Nephron progenitor cell (in vitro differentiated cells): ENCODE data around the gene NCAM1.

ENCODE experiments used
- DNase-seq: peaks from one replicate; pipeline ENCODE4 v3.0.0; 2021
- H3K27ac Mint-ChIP-seq: 2 replicates; pipeline ENCODE4 v1.8.0; 2021; ENCODE audit warnings: mild to moderate bottlenecking, moderate library complexity, mixed read lengths
- H3K27me3 Mint-ChIP-seq: 2 replicates; pipeline ENCODE4 v1.8.0; 2021; ENCODE audit warnings: mild to moderate bottlenecking, low read depth, mixed read lengths; ENCODE audit not compliant: poor library complexity
- H3K36me3 Mint-ChIP-seq: 2 replicates; pipeline ENCODE4 v1.8.0; 2021; ENCODE audit warnings: low read depth, mixed read lengths
- H3K4me1 Mint-ChIP-seq: 2 replicates; pipeline ENCODE4 v1.8.0; 2021; ENCODE audit warnings: mixed read lengths
- H3K4me3 Mint-ChIP-seq: 2 replicates; pipeline ENCODE4 v1.8.0; 2021; ENCODE audit warnings: mild to moderate bottlenecking, moderate library complexity, mixed read lengths
- H3K9me3 Mint-ChIP-seq: 2 replicates; pipeline ENCODE4 v1.8.0; 2021; ENCODE audit warnings: mild to moderate bottlenecking, moderate library complexity, mixed read lengths
- TF ChIP-seq, protein P1 (sequence below): fragments of 200-600 bp; sonication (generic); IDR thresholded peaks from 2 replicates; pipeline ENCODE4 v1.5.0; 2021; ENCODE audit warnings: antibody characterized with exemption

Gene NCAM1

GRCh38 chr11:113147249-113147648 lies 186.0 kb downstream of the NCAM1 start:
- peaks cover 43% of the 10 kb centered on the region for H3K4me1 Mint-ChIP-seq
- H3K27ac Mint-ChIP-seq: no peak overlapping the region
- no peaks in the 10 kb centered on the region for H3K27me3 Mint-ChIP-seq
- H3K36me3 Mint-ChIP-seq: peaks cover 14% of the 10 kb centered on the region
- no peaks in the 10 kb centered on the region for H3K9me3 Mint-ChIP-seq
- no peak for DNase-seq
- TF ChIP-seq, protein P1, sequence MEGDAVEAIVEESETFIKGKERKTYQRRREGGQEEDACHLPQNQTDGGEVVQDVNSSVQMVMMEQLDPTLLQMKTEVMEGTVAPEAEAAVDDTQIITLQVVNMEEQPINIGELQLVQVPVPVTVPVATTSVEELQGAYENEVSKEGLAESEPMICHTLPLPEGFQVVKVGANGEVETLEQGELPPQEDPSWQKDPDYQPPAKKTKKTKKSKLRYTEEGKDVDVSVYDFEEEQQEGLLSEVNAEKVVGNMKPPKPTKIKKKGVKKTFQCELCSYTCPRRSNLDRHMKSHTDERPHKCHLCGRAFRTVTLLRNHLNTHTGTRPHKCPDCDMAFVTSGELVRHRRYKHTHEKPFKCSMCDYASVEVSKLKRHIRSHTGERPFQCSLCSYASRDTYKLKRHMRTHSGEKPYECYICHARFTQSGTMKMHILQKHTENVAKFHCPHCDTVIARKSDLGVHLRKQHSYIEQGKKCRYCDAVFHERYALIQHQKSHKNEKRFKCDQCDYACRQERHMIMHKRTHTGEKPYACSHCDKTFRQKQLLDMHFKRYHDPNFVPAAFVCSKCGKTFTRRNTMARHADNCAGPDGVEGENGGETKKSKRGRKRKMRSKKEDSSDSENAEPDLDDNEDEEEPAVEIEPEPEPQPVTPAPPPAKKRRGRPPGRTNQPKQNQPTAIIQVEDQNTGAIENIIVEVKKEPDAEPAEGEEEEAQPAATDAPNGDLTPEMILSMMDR: no peak
- H3K4me3 Mint-ChIP-seq: no peak overlapping the region

GRCh38 chr11:113148076-113148475 lies 186.9 kb downstream of the NCAM1 start:
- H3K4me3 Mint-ChIP-seq: no peak overlapping the region
- TF ChIP-seq, protein P1: no peak
- peaks cover 14% of the 10 kb centered on the region for H3K36me3 Mint-ChIP-seq
- H3K4me1 Mint-ChIP-seq: peaks cover 38% of the 10 kb centered on the region
- H3K27ac Mint-ChIP-seq: no peak overlapping the region
- no peaks in the 10 kb centered on the region for H3K9me3 Mint-ChIP-seq
- H3K27me3 Mint-ChIP-seq: no peaks in the 10 kb centered on the region
- DNase-seq: no peak

DNA sequence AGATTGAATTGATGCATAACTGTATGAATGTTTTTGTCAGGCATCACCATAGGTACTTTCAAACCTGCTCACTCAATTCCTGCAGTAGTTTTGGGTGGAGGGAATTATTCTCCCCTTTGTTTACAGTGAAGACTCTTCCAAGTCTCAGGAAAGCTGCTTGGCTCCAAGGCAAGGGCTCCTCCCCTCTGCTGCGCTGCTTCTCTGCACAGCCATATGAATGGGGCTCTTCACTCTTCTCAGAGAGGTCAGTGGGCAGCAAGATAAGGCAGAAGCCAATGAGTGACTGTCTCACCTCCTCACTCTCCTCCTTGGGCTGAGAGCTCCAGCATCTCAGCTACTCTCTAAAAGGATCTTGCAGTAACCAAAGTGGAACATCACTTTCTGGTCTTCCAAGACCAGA lies 187.4 kb downstream of the NCAM1 start:
- H3K9me3 Mint-ChIP-seq: no peaks in the 10 kb centered on the region
- no peak overlapping the region for H3K27ac Mint-ChIP-seq
- no peaks in the 10 kb centered on the region for H3K27me3 Mint-ChIP-seq
- H3K36me3 Mint-ChIP-seq: peaks cover 12% of the 10 kb centered on the region
- H3K4me1 Mint-ChIP-seq: peaks cover 38% of the 10 kb centered on the region
- no peak overlapping the region for H3K4me3 Mint-ChIP-seq
- no peak for DNase-seq
- TF ChIP-seq, protein P1: no peak

DNA sequence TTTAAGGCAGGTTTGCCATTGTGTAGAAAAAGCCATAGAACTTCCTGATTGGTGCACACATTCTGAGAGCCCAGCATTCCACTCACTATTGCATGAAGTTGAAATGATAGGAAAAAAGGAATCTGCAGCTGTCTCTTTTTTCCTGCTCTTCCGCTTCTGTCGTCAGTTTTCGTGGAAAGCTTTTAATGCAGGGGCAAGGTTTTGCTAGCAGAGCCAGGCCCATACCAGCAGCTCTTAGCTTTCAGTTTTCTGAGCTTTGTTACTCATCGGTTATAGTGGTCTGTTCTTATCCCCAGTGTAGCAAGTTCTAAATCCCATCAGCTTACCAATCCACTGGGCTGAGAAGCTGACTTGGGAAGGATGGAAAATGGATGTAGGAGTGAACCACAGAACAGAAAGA lies 190.3 kb downstream of the NCAM1 start:
- DNase-seq: no peak
- TF ChIP-seq, protein P1: no peak
- H3K36me3 Mint-ChIP-seq: peaks cover 8% of the 10 kb centered on the region
- no peaks in the 10 kb centered on the region for H3K27me3 Mint-ChIP-seq
- peaks cover 35% of the 10 kb centered on the region for H3K4me1 Mint-ChIP-seq
- no peaks in the 10 kb centered on the region for H3K9me3 Mint-ChIP-seq
- no peak overlapping the region for H3K27ac Mint-ChIP-seq
- no peak overlapping the region for H3K4me3 Mint-ChIP-seq

- Mint-ChIP-seq H3K36me3 (peaks cover 8% of the 10 kb centered on the region), H3K9me3 (no peaks in the 10 kb centered on the region), H3K4me1 (peaks cover 25% of the 10 kb centered on the region), H3K27me3 (no peaks in the 10 kb centered on the region), H3K4me3 (no peak overlapping the region), H3K27ac (no peak overlapping the region)
- TF ChIP-seq, protein P1: no peak
- no peak for DNase-seq
These were observed 191.3 kb downstream of the NCAM1 start for GRCh38 chr11:113152500-113152899.

DNA sequence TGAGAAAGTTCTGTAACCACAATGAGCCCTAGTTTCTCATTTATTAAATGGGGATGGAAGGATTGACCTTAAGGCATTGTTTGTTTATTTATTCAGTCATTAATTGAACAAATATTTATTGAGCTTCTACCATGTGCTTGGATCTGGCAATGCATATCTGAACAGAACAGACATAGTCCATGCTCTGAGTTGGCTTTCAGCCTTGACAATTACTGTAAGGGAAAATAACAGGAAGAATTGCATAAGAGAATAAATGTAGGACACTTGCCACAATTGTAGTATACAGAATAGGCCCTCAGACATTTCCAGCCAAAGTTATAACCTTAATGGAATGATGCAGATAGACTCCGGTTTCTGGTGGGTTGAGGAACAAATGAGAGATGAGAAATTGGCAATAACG lies 192.6 kb downstream of the NCAM1 start:
- Mint-ChIP-seq H3K36me3 (peaks cover 4% of the 10 kb centered on the region), H3K27me3 (peaks cover 2% of the 10 kb centered on the region), H3K4me1 (peaks cover 24% of the 10 kb centered on the region), H3K27ac (no peak overlapping the region), H3K9me3 (no peaks in the 10 kb centered on the region), H3K4me3 (no peak overlapping the region)
- TF ChIP-seq, protein P1: no peak
- DNase-seq: no peak
